ENCODE measurements around the gene VSIR.

DNA sequence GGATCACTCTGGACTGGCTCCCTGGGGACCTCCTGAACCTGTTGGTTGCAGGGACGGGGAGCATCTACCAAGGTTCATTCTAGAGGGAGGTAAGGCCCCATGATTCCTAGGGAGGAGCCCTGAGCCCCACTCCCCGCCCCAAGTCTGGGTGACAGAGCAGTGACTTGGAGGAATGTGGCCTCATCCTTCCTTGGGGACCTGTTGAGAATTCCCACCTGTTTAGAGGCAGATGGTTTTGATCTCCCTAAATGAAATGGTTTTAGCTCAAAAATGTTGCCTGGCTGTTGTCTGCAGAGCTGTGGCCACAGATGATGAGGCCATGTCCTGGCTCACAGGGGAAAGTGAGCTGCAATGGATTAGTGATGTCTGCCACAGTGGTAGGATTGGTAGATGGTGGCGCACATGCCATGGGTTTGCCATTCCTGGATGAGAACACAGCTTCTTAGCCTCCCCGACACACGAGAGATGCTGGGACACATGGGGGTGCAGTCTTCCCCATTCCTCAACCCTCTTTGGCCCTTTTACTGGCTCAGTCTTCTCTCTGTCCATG is 66.0 kb downstream of the VSIR start:
- TF ChIP-seq, protein P1, sequence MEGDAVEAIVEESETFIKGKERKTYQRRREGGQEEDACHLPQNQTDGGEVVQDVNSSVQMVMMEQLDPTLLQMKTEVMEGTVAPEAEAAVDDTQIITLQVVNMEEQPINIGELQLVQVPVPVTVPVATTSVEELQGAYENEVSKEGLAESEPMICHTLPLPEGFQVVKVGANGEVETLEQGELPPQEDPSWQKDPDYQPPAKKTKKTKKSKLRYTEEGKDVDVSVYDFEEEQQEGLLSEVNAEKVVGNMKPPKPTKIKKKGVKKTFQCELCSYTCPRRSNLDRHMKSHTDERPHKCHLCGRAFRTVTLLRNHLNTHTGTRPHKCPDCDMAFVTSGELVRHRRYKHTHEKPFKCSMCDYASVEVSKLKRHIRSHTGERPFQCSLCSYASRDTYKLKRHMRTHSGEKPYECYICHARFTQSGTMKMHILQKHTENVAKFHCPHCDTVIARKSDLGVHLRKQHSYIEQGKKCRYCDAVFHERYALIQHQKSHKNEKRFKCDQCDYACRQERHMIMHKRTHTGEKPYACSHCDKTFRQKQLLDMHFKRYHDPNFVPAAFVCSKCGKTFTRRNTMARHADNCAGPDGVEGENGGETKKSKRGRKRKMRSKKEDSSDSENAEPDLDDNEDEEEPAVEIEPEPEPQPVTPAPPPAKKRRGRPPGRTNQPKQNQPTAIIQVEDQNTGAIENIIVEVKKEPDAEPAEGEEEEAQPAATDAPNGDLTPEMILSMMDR (IDR thresholded peaks at IDR 0.05), result no peak
- TF ChIP-seq POLR2AphosphoS5 (IDR thresholded peaks at IDR 0.05), result no peak
- no peak for TF ChIP-seq POLR2A (IDR thresholded peaks at IDR 0.05)

Measured in transverse colon (tissue), 4 donors.